Endothelial cell of umbilical vein (primary cell): ENCODE results near the gene TOMM40L. TPM values are rescaled to one million over a fixed set of nuclear protein-coding genes. Genes with fewer than 3 reads are reported as not detected.

Experiments used
- BruUV-seq: library from RNA; stranded (reverse); fragments of 400-500 nt; replicated peaks from 2 replicates; lab custom pipeline; 2021; lab: Mats Ljungman, UMichigan
- CTCF ChIA-PET: fragments of 300-600, 350-600 bp; sonication (Branson Sonifier 250); formaldehyde crosslinking; loops from one replicate; lab custom pipeline; 2021; ENCODE audit warnings: antibody characterized with exemption, inconsistent platforms; lab: Charles Lee
- POLR2A ChIA-PET: fragments of 300-600, 350-600 bp; sonication (Branson Sonifier 250); formaldehyde crosslinking; loops from one replicate; lab custom pipeline; 2021; ENCODE audit warnings: antibody characterized with exemption, inconsistent platforms; lab: Charles Lee
- DNase-seq: peaks from one replicate; pipeline ENCODE4 v3.0.0-alpha.2; 2011; ENCODE audit warnings: low read depth, low spot score
- FAIRE-seq: peaks from 2 replicates; lab custom pipeline; 2011; peaks lifted over from hg19 to GRCh38; lab: Jason Lieb, UNC
- H2AFZ ChIP-seq: 2 replicates; pipeline ENCODE4 v1.6.0; 2012; ENCODE audit warnings: low read depth, low read length, control low read depth, inconsistent platforms
- H3K27ac ChIP-seq: 2 replicates; pipeline ENCODE4 v1.5.1; 2011; ENCODE audit warnings: low read depth, mild to moderate bottlenecking, control low read depth, low read length, moderate library complexity; ENCODE audit not compliant: insufficient read depth
- H3K27me3 ChIP-seq, 2 experiments: 2 replicates each; pipeline versions ENCODE4 v1.6.0 to v1.6.1; 2011; ENCODE audit warnings: low read length in 2 of 2, mixed read lengths in 1 of 2; ENCODE audit not compliant: control insufficient read depth in 2 of 2, insufficient read depth in 2 of 2
- H3K36me3 ChIP-seq, 2 experiments: 2 replicates in 1 of 2; 3 replicates in 1 of 2; pipeline ENCODE4 v1.5.1; 2011; ENCODE audit warnings: low read length in 2 of 2, mild to moderate bottlenecking in 1 of 2, moderate library complexity in 1 of 2; ENCODE audit not compliant: control insufficient read depth in 2 of 2, insufficient read depth in 2 of 2; ENCODE audit errors: extremely low read depth in 1 of 2
- H3K4me1 ChIP-seq: 3 replicates; pipeline ENCODE4 v1.5.1; 2011; ENCODE audit warnings: mild to moderate bottlenecking, low read length; ENCODE audit not compliant: control insufficient read depth, insufficient read depth; ENCODE audit errors: extremely low read depth
- H3K4me2 ChIP-seq: 2 replicates; pipeline ENCODE4 v1.6.1; 2011; ENCODE audit warnings: low read length, control low read depth, mixed read lengths; ENCODE audit not compliant: insufficient read depth
- H3K4me3 ChIP-seq, 3 experiments: fragments of 200-600 bp in 1 of 3; sonication (generic), shearing (Covaris generic) in 1 of 3; replicated peaks in 1 of 3; 2 replicates each; pipeline ENCODE4 v1.5.1; 2011 to 2016; ENCODE audit warnings: control low read depth in 3 of 3, low read length in 3 of 3, mild to moderate bottlenecking in 2 of 3, inconsistent platforms in 1 of 3, low read depth in 1 of 3, moderate library complexity in 1 of 3; ENCODE audit not compliant: insufficient read depth in 1 of 3
- H3K79me2 ChIP-seq: 2 replicates; pipeline ENCODE4 v1.6.0; 2012; ENCODE audit warnings: low read length, inconsistent platforms; ENCODE audit not compliant: control insufficient read depth, insufficient read depth
- H3K9ac ChIP-seq: replicated peaks from 2 replicates; pipeline ENCODE3; 2011; ENCODE audit warnings: low read length, control low read depth; ENCODE audit not compliant: insufficient read depth; ENCODE audit errors: extremely low read depth
- H3K9me1 ChIP-seq: replicated peaks from 3 replicates; pipeline ENCODE4 v1.6.0; 2011; ENCODE audit warnings: mild to moderate bottlenecking, low read length; ENCODE audit not compliant: control insufficient read depth, insufficient read depth; ENCODE audit errors: extremely low read depth
- H3K9me3 ChIP-seq: replicated peaks from 2 replicates; pipeline ENCODE4 v1.5.1; 2012; ENCODE audit warnings: low read length, inconsistent platforms; ENCODE audit not compliant: control insufficient read depth, insufficient read depth
- H4K20me1 ChIP-seq: replicated peaks from 2 replicates; pipeline ENCODE3; 2011; ENCODE audit warnings: mild to moderate bottlenecking, low read length; ENCODE audit not compliant: control insufficient read depth, insufficient read depth; ENCODE audit errors: extremely low read depth
- CTCF ChIP-seq, 2 donors: IDR thresholded peaks; 1 replicate in 1 of 2; 2 replicates in 1 of 2; pipeline ENCODE4 v1.5.1; 2011; ENCODE audit warnings: low read length in 2 of 2, mild to moderate bottlenecking in 2 of 2, moderate library complexity in 2 of 2, control low read depth in 1 of 2, inconsistent platforms in 1 of 2, low read depth in 1 of 2; ENCODE audit not compliant: insufficient read depth in 1 of 2; ENCODE audit errors: extremely low read depth in 1 of 2
- EZH2 ChIP-seq: IDR thresholded peaks from 2 replicates; pipeline ENCODE4 v1.6.1; 2012; ENCODE audit warnings: borderline replicate concordance, low read depth, mild to moderate bottlenecking, moderate library complexity, low read length, inconsistent platforms; ENCODE audit not compliant: severe bottlenecking
- FOS ChIP-seq: IDR thresholded peaks from 2 replicates; pipeline ENCODE4 v1.6.1; 2011; ENCODE audit warnings: mild to moderate bottlenecking, low read length, moderate library complexity, borderline replicate concordance; ENCODE audit not compliant: insufficient read depth
- GATA2 ChIP-seq: IDR thresholded peaks from 2 replicates; pipeline ENCODE4 v1.7.0; 2011; ENCODE audit warnings: low read depth, mild to moderate bottlenecking, moderate library complexity, mixed read lengths, low read length; ENCODE audit not compliant: insufficient read length, insufficient read depth
- JUN ChIP-seq: IDR thresholded peaks from 2 replicates; pipeline ENCODE4 v1.6.1; 2011; ENCODE audit warnings: borderline replicate concordance, low read depth; ENCODE audit not compliant: insufficient read length, insufficient read depth
- MAX ChIP-seq: IDR thresholded peaks from 2 replicates; pipeline ENCODE4 v1.6.1; 2011; ENCODE audit not compliant: insufficient read depth, insufficient read length
- MYC ChIP-seq: IDR thresholded peaks from one replicate; pipeline ENCODE4 v1.6.1; 2011; ENCODE audit warnings: mild to moderate bottlenecking, low read depth, low read length
- POLR2A ChIP-seq: IDR thresholded peaks from 2 replicates; pipeline ENCODE4 v1.6.1; 2012; ENCODE audit warnings: low read depth, mild to moderate bottlenecking, control low read depth, low read length
- POLR2AphosphoS5 ChIP-seq: IDR thresholded peaks from 2 replicates; pipeline ENCODE4 v1.6.1; 2012; ENCODE audit warnings: low read depth, mild to moderate bottlenecking, control low read depth, low read length, moderate library complexity; ENCODE audit not compliant: insufficient read depth
- dilution Hi-C: fragments of 300-500 bp; cut with MboI; formaldehyde crosslinking; loops from one replicate; pipeline ENCODE4 v1.15.0; 2019; ENCODE audit warnings: low sequenced_read_pairs; ENCODE audit not compliant: extremely low pct_ligation_motif_present
- intact Hi-C: fragments of 100-400 bp; cut with micrococcal nuclease; formaldehyde crosslinking; loops from one replicate; pipeline ENCODE4 v1.10.0; 2022
- polyA plus RNA-seq, 4 experiments: library from polyadenylated mRNA; depleted of rRNA in 3 of 4; stranded (reverse) in 3 of 4; unstranded in 1 of 4; fragments of >200 nt; gene quantifications; 2 replicates each; pipeline versions ENCODE4 v1.2.1 to v1.2.3, GENCODE V29; 2011 to 2012; ENCODE audit warnings: missing spikeins in 1 of 4
- total RNA-seq: library from RNA; stranded (reverse); gene quantifications from 2 replicates; pipeline ENCODE4 v1.2.3, GENCODE V29; 2021

Gene TOMM40L
- total and polyA plus RNA-seq, 2 donors (not counting 3 experiments of a cell fraction or from before 2014, with no cell fraction given), result 18.6 to 18.7 TPM

GRCh38 chr1:161235957-161236775 is 10.3 kb downstream of the TOMM40L start:
- intact Hi-C loops, result no loop called here
- Histone ChIP-seq H3K9ac (no peak overlapping the region), H3K4me3 (no peak overlapping the region), H4K20me1 (no peaks in the 10 kb centered on the region), H2AFZ (no peak overlapping the region), H3K79me2 (no peaks in the 10 kb centered on the region), H3K27me3 (peaks cover 1 to 6% of the 10 kb centered on the region in 2 experiments), H3K9me1 (no peaks in the 10 kb centered on the region), H3K9me3 (no peaks in the 10 kb centered on the region), H3K36me3 (no peaks in the 10 kb centered on the region), H3K4me2 (no peak overlapping the region), H3K4me1 (no peaks in the 10 kb centered on the region), H3K27ac (no peak overlapping the region)
- DNase-seq (no peak), FAIRE-seq (no peak)
- ChIA-PET CTCF (interaction anchor here (0.8 to 1.1 kb wide), 2 partner anchors 10 to 146 kb away, joined by 4 to 5 read pairs; partner anchors contain the start of gene TOMM40L), POLR2A (no interaction called here)
- no peak for TF ChIP-seq POLR2AphosphoS5
- TF ChIP-seq CTCF (IDR thresholded peaks at IDR 0.05; ENCODE audit: extremely low read depth in 1 of 2, insufficient read depth in 1 of 2, low read depth in 1 of 2, low read length in 2 of 2), result no peak
- TF ChIP-seq JUN, result no peak
- TF ChIP-seq FOS, result no peak
- TF ChIP-seq MAX, result no peak
- no peak for TF ChIP-seq EZH2
- TF ChIP-seq MYC, result no peak
- TF ChIP-seq GATA2, result no peak
- no peak for TF ChIP-seq POLR2A
- dilution Hi-C loops, result no loop called here
- BruUV-seq, result no TSS peak
